Cardiac fibroblast (primary cell): ENCODE results near the gene TTC27.
"Not testable (repeated sequence)": the region's sequence is repeated elsewhere in the genome, so short reads cannot be mapped to it uniquely, and the experiment has no call there.

Experiments
- DNase-seq, 2 donors: peaks; one replicate each; pipeline versions ENCODE4 v3.0.0 to v3.0.0-alpha.2; 2010; ENCODE audit warnings: low read depth in 2 of 2
- H3K4me3 ChIP-seq, 2 donors: replicated peaks in 1 of 2; 1 replicate in 1 of 2; 2 replicates in 1 of 2; pipeline ENCODE4 v1.5.1; 2011; ENCODE audit warnings: low read depth in 2 of 2, low read length in 2 of 2, mild to moderate bottlenecking in 2 of 2, moderate library complexity in 1 of 2
- TF ChIP-seq, protein P1 (sequence below): IDR thresholded peaks from one replicate; pipeline ENCODE4 v1.5.1; 2011; ENCODE audit warnings: low read depth, mild to moderate bottlenecking, low read length, inconsistent platforms

Gene TTC27

DNA sequence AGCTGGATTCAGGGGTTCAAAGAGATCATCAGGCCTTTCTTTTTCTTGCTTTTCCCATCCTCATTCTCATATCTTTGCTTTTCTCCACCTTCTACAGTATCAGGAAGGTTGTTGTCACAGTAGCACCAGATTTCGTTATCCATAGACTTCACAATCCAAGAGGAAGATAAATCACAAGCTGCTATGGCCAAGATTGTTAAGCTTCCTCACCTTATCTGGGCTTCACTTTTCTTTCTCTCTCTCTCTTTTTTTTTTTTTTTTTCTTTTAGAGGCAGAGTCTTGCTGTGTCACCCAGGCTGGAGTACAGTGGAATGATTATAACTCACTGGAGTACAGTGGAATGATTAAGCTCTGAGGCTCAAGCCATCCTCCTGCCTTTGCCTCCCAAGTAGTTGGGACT, 93.5 kb downstream of the TTC27 start:
- no peak overlapping the region for H3K4me3 ChIP-seq
- TF ChIP-seq, protein P1, sequence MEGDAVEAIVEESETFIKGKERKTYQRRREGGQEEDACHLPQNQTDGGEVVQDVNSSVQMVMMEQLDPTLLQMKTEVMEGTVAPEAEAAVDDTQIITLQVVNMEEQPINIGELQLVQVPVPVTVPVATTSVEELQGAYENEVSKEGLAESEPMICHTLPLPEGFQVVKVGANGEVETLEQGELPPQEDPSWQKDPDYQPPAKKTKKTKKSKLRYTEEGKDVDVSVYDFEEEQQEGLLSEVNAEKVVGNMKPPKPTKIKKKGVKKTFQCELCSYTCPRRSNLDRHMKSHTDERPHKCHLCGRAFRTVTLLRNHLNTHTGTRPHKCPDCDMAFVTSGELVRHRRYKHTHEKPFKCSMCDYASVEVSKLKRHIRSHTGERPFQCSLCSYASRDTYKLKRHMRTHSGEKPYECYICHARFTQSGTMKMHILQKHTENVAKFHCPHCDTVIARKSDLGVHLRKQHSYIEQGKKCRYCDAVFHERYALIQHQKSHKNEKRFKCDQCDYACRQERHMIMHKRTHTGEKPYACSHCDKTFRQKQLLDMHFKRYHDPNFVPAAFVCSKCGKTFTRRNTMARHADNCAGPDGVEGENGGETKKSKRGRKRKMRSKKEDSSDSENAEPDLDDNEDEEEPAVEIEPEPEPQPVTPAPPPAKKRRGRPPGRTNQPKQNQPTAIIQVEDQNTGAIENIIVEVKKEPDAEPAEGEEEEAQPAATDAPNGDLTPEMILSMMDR, result no peak
- DNase-seq, result peak in 1 of 2 donors; percentile 15

DNA sequence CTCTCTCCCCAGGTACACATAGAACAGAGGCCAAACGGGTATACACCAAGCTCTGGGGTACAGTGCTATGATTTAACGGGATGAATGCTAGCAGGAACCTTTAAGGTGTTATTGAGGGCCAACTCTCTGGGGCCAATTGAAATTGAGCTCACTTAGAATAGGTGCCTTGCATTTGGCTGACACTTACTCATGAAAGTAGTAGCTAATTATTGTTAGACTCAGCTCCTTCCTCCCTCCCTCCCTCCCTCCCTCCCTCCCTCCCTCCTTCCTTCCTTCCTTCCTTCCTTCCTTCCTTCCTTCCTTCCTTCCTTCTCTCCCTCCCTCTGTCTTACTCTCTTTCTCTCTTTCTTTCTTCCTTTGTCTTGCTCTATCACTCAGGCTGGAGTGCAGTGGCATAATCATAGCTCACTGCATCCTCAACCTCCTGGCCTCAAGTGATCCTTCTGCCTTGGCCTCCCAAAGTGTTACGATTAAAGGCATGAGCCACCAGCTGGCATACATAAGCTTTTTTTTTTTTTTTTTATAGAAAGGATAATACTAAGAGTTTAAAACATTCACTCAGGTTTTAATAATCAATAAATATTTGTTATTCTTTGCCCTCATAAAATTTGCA, 95.7 kb downstream of the TTC27 start:
- TF ChIP-seq, protein P1, result no peak
- H3K4me3 ChIP-seq, result no peak overlapping the region
- no peak for DNase-seq

DNA sequence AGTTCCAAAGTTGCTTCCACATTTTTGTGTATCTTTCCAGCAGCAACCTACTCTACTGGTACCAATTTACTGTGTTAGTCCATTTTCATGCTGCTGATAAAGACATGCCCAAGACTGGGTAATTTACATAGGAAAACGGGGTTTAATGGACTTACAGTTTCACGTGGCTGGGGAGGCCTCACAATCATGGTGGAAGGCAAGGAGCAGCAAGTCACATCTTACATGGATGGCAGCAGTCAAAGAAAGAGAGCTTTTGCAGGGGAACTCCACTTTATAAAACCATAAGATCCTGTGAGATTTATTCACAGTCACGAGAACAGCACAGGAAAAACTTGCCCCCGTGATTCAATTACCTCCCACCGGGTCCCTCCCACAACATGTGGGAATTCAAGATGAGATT, 98.8 kb downstream of the TTC27 start:
- H3K4me3 ChIP-seq, DNase-seq: not testable (repeated sequence)

DNA sequence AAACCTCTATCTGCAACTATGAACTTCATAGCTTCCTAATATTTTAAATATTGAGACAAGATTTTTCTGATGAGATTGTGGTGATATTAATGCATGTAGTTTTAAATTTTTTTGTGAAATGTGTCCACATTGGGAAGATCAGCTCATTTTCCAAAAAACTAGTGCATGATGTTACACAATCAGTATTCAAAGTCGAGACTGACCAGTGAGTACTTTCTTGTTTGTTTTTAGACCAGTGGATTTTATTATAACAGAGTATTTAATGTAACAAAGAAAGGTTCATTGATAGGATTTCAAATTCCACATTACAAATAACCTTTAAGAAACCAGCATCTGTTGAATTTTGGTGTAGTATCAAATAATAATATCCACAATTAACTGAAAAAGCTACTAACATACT, 99.3 kb downstream of the TTC27 start:
- no peak for DNase-seq
- TF ChIP-seq, protein P1, result no peak
- H3K4me3 ChIP-seq, result no peak overlapping the region

DNA sequence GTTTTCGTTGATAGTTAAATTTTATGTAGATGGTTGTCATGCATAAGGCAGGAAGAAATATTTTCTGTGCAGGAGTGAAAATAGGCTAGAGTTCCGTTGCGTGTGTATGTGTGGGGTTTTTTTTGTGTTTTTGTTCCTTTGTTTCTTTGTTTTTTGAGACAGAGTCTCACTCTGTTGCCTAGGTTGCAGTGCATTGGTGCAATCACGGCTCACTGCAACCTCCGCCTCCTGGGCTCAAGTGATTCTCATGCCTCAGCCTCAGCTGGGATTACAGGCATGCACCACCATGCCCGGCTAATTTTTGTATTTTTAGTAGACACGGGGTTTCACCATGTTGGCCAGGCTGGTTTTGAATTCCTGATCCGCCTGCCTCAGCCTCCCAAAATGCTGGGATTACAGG, 103.1 kb downstream of the TTC27 start:
- H3K4me3 ChIP-seq, DNase-seq: not testable (repeated sequence)

DNA sequence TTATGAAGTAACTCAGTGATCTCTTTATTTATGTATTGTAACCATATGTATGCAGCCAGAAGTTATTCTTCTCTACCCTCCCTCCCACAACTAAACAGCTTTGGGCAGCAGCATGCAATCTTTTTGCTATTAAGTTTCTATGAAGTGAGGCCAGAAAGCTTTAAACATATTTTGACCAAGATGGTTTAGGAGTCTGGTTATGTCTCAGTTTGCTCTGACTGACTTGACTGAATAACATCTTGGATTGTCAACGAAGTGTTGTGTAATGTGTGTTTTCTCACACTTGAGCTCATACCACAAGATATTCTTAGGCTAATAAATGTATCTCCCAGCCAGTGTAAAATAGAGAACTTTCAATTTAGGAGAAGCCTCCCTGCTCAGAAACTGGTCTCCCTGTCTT, 104.3 kb downstream of the TTC27 start:
- peak in 1 of 2 donors; percentile 11 for DNase-seq
- H3K4me3 ChIP-seq, result no peak overlapping the region
- TF ChIP-seq, protein P1, result no peak

DNA sequence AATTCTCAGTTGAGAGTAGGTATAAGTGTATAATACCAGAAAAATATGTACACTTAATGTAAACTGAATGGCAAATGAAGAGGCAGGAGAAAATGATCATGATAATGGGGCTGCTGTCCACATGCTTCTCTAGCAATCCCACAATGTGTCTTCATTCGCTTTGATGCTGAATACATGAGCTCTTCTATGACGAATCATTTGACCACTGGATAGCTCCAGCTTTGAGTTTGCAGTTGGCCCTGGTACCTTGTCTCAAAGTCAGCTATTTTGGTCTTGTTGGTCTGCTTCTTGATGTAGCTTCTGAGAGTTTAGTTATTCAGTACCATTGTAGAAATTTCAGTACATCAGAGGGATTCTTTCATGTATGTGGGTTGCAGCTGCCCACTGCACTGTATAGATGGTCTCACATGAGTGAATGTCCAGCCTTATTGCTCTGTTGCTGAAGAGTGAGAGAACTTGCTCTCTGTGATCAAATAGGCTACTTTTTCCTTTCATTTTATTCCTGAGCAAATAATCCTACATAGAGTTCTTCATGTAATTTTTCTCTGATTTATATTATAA, 105.1 kb downstream of the TTC27 start:
- TF ChIP-seq, protein P1, result no peak
- no peak overlapping the region for H3K4me3 ChIP-seq
- DNase-seq, result no peak

DNA sequence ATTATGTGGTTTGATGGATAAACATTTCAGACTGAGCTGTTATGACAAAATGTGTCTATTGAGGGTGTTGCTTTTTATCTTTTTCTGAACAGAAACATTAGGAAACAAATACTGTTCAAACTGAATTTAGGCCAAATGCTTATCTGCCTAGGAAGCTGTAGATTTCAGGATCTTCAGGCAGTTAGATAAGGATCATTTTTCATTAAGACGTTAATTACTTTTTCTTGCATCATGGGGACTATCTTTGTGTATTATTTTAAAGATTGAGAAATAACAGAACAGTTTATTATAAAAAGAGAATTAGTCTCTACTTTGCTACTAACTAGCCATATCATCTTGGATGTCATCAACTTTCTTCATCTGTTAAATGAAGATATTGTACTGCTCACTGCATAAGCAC, 107.5 kb downstream of the TTC27 start:
- no peak for DNase-seq
- TF ChIP-seq, protein P1, result no peak
- no peak overlapping the region for H3K4me3 ChIP-seq
